HepG2 (cell line): ENCODE results near the gene FMN2.

Source experiments
- FOXJ3 ChIP-seq: sonication (generic); formaldehyde crosslinking; IDR thresholded peaks from 2 replicates; pipeline ENCODE4 v1.4.0; 2020; ENCODE audit warnings: missing genetic modification reagents, mild to moderate bottlenecking, borderline replicate concordance
- HNRNPH1 ChIP-seq: fragments of 200-400 bp; formaldehyde crosslinking; optimal IDR thresholded peaks from 2 replicates; pipeline ENCODE3; 2017; ENCODE audit warnings: mild to moderate bottlenecking, low read depth, low read length
- SIN3A ChIP-seq: IDR thresholded peaks from 2 replicates; pipeline ENCODE4 v1.6.1; 2011; ENCODE audit warnings: low read depth, mild to moderate bottlenecking, control low read depth, low read length, borderline replicate concordance
- ZNF12 ChIP-seq: sonication (generic); formaldehyde crosslinking; IDR thresholded peaks from 2 replicates; pipeline ENCODE4 v1.5.0; 2020; ENCODE audit warnings: missing genetic modification reagents
- ZNF883 ChIP-seq: sonication (generic); formaldehyde crosslinking; IDR thresholded peaks from 2 replicates; pipeline ENCODE4 v1.5.1; 2020; ENCODE audit warnings: mild to moderate bottlenecking, missing genetic modification reagents; ENCODE audit errors: not compliant biosample characterization

DNA sequence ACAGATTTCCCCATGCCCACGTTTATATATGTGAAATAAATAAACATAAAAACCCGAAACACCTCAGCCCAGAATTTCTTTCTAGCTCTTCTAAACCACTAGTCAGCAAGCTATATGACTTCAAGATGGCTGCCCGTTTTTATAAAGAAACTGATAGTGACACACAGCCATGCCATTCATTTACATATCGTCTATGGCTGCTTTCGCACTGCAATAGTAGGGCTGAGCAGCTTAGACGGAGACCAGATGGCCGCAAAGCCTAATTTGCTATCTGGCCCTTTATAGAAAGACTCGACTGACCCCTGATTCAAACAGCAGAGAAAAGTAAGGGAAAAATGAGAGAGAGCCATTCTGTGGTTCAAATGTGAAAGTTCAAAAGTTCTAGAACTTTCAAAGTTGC is 45.7 kb upstream of the FMN2 start:
- TF ChIP-seq SIN3A (no peak), FOXJ3 (no peak), ZNF883 (no peak), ZNF12 (CRISPR knock-in tag) (no peak), HNRNPH1 (no peak)
